Right cardiac atrium (tissue), 5 donors: ENCODE data around the gene SEPTIN10. TPM values are rescaled to one million over a fixed set of nuclear protein-coding genes. Genes with fewer than 3 reads are reported as not detected.

ENCODE experiments used
- ATAC-seq, 2 donors: fragments of 200-7000 bp; cut with Tn5 transposase; one replicate each; pipeline versions ENCODE4 v1.8.0 to v1.9.1; 2020; ENCODE audit warnings: moderate library complexity in 2 of 2, mild to moderate bottlenecking in 1 of 2
- DNase-seq, 3 donors: peaks; one replicate each; pipeline ENCODE4 v3.0.0-alpha.2; 2020
- H3K27ac ChIP-seq: one replicate; pipeline ENCODE4 v1.5.1; 2013; ENCODE audit warnings: mild to moderate bottlenecking, low read length, control low read depth, moderate library complexity
- H3K27me3 ChIP-seq: one replicate; pipeline ENCODE4 v1.6.1; 2013; ENCODE audit not compliant: control insufficient read depth, insufficient read depth
- H3K4me1 ChIP-seq: one replicate; pipeline ENCODE4 v1.6.1; 2013; ENCODE audit warnings: low read length; ENCODE audit not compliant: control insufficient read depth, insufficient read depth
- H3K4me3 ChIP-seq: one replicate; pipeline ENCODE4 v1.5.1; 2013; ENCODE audit warnings: low read length, control low read depth
- H3K9me3 ChIP-seq: one replicate; pipeline ENCODE4 v1.6.1; 2013; ENCODE audit warnings: low read length; ENCODE audit not compliant: control insufficient read depth
- WGBS: extraction: QIAGEN DNeasy Blood & Tissue Kit; methylation state at CpG from one replicate; pipeline ENCODE4 v1.1.7; 2013; 5-methylcytosine and 5-hydroxymethylcytosine counted together
- intact Hi-C, 4 donors: fragments of 100-400 bp; cut with DNase I; formaldehyde crosslinking; loops; one replicate each; pipeline versions ENCODE4 v1.11.0 to v1.14.0; 2022 to 2023
- polyA plus RNA-seq: library from polyadenylated mRNA; stranded (reverse); fragments of 200-250 nt; gene quantifications from one replicate; pipeline ENCODE4 v1.2.3, GENCODE V29; 2013
- total RNA-seq, 4 donors: library from RNA; stranded (reverse); fragmentation: NEBNext Ultra II Directional; extraction: Animal tissue kit (Norgen Biotek cat#: 25700); gene quantifications; one replicate each; pipeline ENCODE4 v1.2.1, GENCODE V29; 2021
- donor health status: healthy with polysubstance abuse.
- donor health status: DM: no; HTN: yes; CAD: no.
- donor health status: DM: no; HTN: no; CAD: no.
- donor health status: DM: no; HTN: yes; CAD: no; lungs with severe emphysema.
- donor health status: DM: yes; HTN: yes; CAD: no.

SEPTIN10 gene
- total and polyA plus RNA-seq, 5 donors: 27.9 to 63.0 (median 61.4) TPM

DNA sequence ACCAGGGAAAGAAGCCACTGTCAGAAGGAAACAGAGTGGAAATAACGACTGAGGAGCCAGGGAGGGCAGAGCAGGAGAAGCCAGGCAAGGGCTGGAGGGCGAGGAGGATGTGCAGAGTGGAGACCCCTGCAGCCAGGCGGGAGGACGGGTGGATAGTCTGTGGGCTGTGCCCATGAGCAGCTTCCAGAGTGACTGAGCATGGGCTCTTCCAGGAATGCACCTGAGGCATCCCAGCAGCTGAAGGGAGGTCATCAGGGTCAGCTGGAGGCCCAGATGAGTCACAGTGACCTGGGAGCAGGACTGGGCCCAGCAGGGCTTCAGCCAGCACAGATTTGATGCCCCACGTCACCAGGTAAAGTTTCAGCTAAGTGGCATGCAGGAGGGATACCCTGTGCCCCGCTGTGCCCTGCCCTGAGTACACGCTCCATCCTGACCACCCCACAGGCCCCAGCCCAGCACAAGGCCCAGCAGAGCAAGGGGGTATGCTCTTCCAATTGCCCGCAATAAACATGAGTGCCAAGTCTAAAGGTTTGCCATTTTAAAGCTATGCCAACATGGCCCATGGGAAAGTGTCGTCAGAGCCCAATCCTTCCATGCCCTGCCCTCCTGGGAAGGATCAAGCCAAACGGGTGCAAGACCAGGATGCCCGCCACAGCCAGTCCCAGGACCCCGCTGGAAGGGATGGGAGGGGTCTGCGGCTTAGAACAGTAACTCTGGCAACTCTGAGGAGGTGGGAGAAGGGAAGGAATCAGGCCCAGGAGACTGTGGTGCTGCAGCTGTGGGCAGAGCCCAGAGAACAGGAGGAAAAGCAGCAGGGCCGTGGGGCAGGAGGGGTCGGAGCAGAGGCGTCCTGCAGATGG, 85.7 kb downstream of the SEPTIN10 start:
- intact Hi-C loops: no loop called here
- no peak for ATAC-seq

DNA sequence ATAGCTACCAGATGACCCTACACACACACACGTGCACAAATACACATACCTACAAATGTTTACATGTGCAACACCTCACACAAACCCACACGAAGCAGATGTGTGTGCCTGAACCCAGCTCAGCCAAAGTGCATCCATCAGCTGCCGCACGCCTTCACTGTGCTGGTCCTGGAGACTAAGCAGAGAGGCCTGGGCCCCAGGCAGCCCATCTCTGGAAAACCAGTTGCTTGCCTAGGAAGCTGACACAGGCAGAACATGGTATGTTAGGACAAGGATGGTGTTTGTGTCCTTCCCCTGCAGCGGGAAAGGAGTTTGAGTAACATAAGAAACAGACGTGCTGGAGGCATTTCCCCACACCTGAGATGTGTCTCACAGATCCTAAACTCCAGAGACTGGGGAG, 86.7 kb downstream of the SEPTIN10 start:
- no peak overlapping the region for H3K27ac ChIP-seq
- ATAC-seq (no peak), DNase-seq (no peak)
- no peaks in the 10 kb centered on the region for H3K27me3 ChIP-seq
- H3K9me3 ChIP-seq: no peaks in the 10 kb centered on the region
- WGBS: 95% methylated on average over 6 of the region's 6 CpGs
- H3K4me1 ChIP-seq: no peaks in the 10 kb centered on the region
- no peak overlapping the region for H3K4me3 ChIP-seq
- intact Hi-C loops: no loop called here

More for the DNA sequence above, 85.7 kb downstream of the SEPTIN10 start:
- peak in 1 of 3 donors; percentile 34 for DNase-seq
- 92% methylated on average over 16 of the region's 16 CpGs for WGBS
- H3K4me3 ChIP-seq: no peak overlapping the region
- H3K27me3 ChIP-seq: no peaks in the 10 kb centered on the region
- H3K9me3 ChIP-seq: no peaks in the 10 kb centered on the region
- H3K4me1 ChIP-seq: no peaks in the 10 kb centered on the region
- H3K27ac ChIP-seq: no peak overlapping the region

DNA sequence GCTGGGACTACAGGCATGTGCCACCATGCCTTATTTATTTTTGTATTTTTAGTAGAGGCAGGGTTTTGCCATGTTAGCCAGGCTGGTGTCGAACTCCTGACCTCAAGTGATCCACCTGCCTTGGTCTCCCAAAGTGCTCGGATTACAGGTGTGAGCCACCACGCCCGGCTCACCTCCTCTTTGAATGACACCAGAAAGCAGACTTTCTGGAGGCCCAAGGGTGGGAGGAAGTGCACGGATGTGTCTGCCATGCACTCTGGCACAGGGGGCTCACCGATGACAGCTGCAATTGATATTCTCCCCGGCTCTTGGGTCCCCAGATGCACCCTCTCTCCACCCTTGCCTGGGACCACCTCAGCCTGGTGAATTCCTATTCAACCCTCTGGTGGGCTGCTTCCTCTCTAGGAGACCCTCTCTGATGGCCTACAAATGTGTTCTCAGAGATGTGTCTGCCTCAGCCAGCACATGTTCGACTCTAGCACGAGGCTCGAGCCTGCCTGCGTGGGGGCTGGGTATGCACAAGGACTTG, 87.3 kb downstream of the SEPTIN10 start:
- ATAC-seq (no peak), DNase-seq (no peak)
- WGBS: 93% methylated on average over 11 of the region's 11 CpGs
- Histone ChIP-seq H3K4me3 (no peak overlapping the region), H3K27me3 (no peaks in the 10 kb centered on the region), H3K9me3 (no peaks in the 10 kb centered on the region), H3K27ac (no peak overlapping the region), H3K4me1 (no peaks in the 10 kb centered on the region)
- intact Hi-C loops: no loop called here

DNA sequence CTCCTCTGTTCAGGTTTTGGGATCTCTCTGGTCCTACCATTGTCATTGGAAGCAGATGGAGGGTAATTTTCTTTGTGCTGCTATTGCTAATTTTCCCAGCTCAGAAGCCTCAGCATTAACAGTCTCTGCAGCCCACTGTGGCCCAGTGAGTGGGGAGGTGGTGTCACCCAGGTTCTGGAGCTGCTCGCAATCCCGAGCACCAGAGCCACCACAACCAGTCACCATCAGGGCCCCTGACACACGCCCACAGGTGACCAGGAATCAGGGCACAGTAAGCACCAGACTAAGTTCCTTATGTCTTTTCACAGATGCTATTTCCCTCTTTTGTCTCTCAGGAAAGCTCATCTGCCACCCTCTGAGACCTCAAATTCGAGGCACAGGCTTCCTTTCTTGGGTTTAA, 87.9 kb downstream of the SEPTIN10 start:
- intact Hi-C loops: no loop called here
- Histone ChIP-seq H3K27ac (no peak overlapping the region), H3K9me3 (no peaks in the 10 kb centered on the region), H3K4me3 (no peak overlapping the region), H3K27me3 (no peaks in the 10 kb centered on the region), H3K4me1 (no peaks in the 10 kb centered on the region)
- no peak for DNase-seq
- ATAC-seq: no peak
- WGBS: 79% methylated on average over 4 of the region's 4 CpGs

DNA sequence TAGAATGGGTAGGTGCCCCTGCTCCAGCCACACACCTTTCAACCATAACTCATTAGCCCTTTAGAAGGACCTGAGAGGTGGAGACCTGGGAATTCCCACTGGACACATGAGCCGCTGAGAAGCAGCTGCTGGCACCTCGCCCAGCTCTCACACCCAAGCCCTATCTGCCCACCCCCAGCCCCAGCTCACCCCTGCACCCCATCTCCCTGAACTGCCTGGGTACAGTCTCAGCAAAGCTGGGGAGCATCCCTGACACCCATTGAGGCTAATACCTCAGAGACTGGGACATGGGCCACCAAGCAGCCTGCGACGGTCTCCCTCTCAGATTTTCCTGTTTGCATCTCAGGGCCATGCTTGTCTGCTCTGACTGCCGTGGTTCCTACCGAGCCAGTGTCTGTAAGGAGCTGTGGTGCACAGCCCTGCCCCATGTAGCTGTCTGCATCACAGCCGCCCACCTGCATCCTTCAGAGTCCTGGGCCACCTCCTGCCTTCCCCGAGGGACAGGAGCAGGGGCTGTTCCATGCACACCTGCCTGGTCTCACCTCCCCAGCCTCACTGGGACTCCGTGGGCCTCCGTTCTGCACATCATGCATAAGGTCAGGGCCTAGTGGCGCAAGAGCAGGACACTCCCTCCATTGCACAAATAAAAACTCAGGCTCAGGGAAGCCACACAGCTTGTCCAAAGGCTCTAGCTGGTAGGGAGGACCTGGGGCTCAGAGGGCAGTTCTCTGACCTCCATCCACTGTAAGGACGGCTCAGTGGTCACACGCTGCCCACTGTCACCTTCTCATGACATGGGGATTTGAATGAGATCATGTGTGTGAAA, 90.0 kb downstream of the SEPTIN10 start:
- DNase-seq: peak in 1 of 3 donors; percentile 23
- H3K4me3 ChIP-seq: no peak overlapping the region
- WGBS: 78% methylated on average over 13 of the region's 13 CpGs

DNA sequence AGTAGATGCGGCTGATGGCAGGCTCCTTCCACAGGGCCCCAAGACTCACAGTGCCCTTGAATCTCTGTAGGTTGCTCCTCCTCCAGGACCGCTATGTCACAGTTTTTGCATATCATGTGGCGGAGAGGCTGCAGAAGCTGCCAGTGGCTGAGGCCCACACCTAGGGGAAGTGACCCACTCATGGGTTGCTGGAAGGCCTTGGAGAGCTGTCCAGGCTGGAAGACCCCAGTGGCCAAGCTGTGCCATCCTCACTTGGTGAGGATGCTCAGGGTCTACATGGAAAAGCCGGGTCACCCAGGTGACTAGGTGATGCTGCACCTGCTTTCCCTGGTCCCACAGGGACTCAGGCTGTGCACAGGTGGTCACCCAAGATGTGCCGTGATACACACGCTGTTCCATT, 90.6 kb downstream of the SEPTIN10 start:
- no peaks in the 10 kb centered on the region for H3K9me3 ChIP-seq
- H3K27ac ChIP-seq: no peak overlapping the region
- intact Hi-C loops: no loop called here
- H3K27me3 ChIP-seq: no peaks in the 10 kb centered on the region
- WGBS: 76% methylated on average over 6 of the region's 6 CpGs
- ATAC-seq (no peak), DNase-seq (peak in 1 of 3 donors; percentile 16)
- H3K4me3 ChIP-seq: no peak overlapping the region
- H3K4me1 ChIP-seq: no peaks in the 10 kb centered on the region

More for the DNA sequence above, 90.0 kb downstream of the SEPTIN10 start:
- Histone ChIP-seq H3K27me3 (no peaks in the 10 kb centered on the region), H3K4me1 (no peaks in the 10 kb centered on the region), H3K9me3 (no peaks in the 10 kb centered on the region), H3K27ac (no peak overlapping the region)
- intact Hi-C loops: no loop called here
- peak in 1 of 2 donors; percentile 24 for ATAC-seq

DNA sequence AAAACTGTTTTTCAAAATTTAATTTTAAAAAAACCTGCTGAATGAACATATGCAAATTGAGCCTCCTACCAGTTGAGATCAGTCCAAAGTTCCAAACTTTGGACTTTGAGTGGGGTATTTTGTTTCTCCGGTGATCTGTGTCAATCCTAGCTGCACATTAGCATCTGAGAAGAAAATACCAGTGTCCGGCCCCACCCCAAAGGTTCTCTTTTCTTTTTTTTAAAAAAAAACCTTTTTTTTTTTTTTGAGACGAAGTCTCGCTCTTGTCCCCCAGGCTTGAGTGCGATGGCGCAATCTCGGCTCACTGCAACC, 91.7 kb downstream of the SEPTIN10 start:
- Histone ChIP-seq H3K27me3 (no peaks in the 10 kb centered on the region), H3K4me3 (no peak overlapping the region), H3K27ac (no peak overlapping the region), H3K9me3 (no peaks in the 10 kb centered on the region), H3K4me1 (no peaks in the 10 kb centered on the region)
- WGBS: 92% methylated on average over 7 of the region's 7 CpGs
- ATAC-seq (no peak), DNase-seq (peak in 1 of 3 donors; percentile 25)
- intact Hi-C loops: no loop called here

DNA sequence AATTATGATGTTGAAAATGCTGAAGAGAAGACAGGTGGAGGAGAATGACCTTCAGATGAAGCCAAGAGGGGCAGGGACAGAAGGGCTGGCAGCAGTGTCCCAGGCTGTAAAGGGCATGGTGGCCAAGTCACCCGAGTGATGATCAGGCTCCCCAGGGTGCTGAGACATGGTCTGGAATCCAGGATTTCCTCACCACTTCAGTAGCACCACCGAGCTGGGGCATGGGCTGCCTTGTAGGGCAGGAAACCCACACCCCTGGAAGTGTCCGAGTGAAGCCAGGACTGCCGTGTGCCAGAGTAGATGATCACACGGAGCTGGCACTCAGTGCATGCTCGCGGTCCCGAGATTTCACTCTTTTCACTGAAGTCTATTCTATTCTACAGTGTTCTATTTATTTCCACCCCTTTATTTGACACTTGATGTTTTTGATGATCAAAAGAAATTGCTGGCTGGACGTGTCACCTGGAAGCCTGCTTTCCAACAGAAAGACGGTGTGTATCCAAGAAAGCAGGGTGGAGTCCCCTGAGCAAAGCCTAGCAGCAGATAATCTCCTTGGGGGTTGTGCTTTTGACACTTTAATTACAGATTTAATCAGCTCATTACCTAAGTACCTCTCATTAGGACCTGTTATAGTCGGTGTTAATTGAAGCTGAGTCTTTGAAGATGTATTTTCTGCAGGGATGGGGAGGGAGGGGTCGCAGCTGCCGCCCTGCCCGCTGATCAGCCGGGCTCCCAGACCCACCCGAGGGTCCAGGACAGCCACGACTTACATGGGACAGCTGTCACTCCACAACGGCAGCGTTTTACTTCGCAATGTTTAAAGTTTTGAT, 92.3 kb downstream of the SEPTIN10 start:
- no peaks in the 10 kb centered on the region for H3K4me1 ChIP-seq
- intact Hi-C loops: no loop called here
- H3K27ac ChIP-seq: no peak overlapping the region
- WGBS: 64% methylated on average over 20 of the region's 20 CpGs
- no peak overlapping the region for H3K4me3 ChIP-seq
- no peaks in the 10 kb centered on the region for H3K9me3 ChIP-seq
- DNase-seq (no peak), ATAC-seq (peak in 1 of 2 donors; percentile 27)
- H3K27me3 ChIP-seq: no peaks in the 10 kb centered on the region

DNA sequence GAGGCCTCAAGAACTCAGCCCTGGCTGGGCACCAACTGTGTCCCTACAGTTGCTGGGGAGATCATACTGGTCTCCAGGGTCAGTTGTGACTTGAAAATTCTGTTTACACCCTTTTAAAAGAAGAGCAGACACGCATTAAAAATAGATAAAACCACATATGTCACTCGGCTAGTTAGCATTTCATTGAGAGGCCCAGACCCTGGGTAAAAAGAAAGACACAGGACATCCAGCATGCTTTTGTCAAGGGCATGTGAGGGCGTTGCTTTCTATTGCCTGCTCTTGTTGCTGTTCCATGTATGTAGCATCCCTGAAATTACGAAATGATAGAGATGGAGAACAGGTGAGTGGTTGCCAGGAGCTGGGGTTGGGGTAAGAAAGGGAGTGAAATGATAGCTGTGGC, 94.3 kb downstream of the SEPTIN10 start:
- no peaks in the 10 kb centered on the region for H3K9me3 ChIP-seq
- intact Hi-C loops: loop anchor here in 1 of 4 donors (10.0 kb wide), 1 partner anchor 595 kb away; no protein-coding TSS in a partner anchor
- no peaks in the 10 kb centered on the region for H3K4me1 ChIP-seq
- DNase-seq (no peak), ATAC-seq (no peak)
- no peak overlapping the region for H3K4me3 ChIP-seq
- no peak overlapping the region for H3K27ac ChIP-seq
- 86% methylated on average over 4 of the region's 4 CpGs for WGBS
- H3K27me3 ChIP-seq: no peaks in the 10 kb centered on the region

DNA sequence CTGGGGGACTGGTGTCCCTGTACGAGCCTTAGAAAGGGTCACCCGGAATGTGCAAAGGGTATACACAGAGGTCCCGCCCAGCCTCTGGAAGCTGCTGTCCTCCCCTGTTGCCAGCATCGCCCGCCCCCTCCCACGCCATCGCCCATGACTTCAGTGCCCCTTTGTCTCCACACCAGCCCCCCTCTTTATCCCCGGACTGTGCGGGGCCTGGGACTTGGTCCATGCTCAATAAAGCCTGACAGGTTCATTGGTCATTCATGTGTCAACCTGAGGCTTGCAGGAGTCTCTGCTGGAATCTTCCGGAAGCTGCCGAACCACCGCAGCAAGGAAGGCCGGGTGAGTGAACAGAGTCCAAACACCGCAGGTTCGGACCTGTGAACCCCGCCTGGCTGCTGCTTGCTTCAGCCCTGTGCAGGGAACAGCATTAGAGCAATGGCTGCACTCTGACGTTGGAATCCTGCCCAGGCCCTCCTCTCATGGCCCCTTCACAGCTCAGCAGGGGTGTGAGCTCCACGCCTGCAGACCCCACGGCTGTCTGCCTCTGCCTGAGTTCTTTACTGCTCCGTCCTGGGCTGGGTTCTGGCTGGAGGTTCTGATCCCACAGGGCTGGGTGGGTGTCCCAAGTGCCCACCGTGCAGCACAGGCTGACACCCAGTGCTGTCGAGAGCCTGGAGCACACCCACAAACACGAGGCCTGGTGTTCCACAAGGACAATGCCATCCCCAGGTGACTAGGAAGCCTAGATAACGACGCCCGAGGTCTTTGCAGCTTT, 96.5 kb downstream of the SEPTIN10 start:
- Histone ChIP-seq H3K27me3 (no peaks in the 10 kb centered on the region), H3K4me3 (no peak overlapping the region), H3K4me1 (no peaks in the 10 kb centered on the region), H3K9me3 (no peaks in the 10 kb centered on the region), H3K27ac (no peak overlapping the region)
- DNase-seq (peak in 1 of 3 donors; percentile 43), ATAC-seq (no peak)
- WGBS: 83% methylated on average over 26 of the region's 26 CpGs
- intact Hi-C loops: loop anchor here in 1 of 4 donors (10.0 kb wide), 1 partner anchor 593 kb away; no protein-coding TSS in a partner anchor
